HepG2 (cell line): ENCODE measurements around the gene GALNT9. TPM values are rescaled to one million over a fixed set of nuclear protein-coding genes. Genes with fewer than 3 reads are reported as not detected.

Experiments used
- ATAC-seq: fragments of 200-7000 bp; cut with Tn5 transposase; 3 replicates; pipeline ENCODE4 v1.9.1; 2020; ENCODE audit warnings: mild to moderate bottlenecking, moderate library complexity
- BruUV-seq: library from RNA; stranded (reverse); fragments of 400-500 nt; replicated peaks from 2 replicates; lab custom pipeline; 2021; lab: Mats Ljungman, UMichigan
- CTCF ChIA-PET: fragments of 300-600 bp; formaldehyde crosslinking; extraction: SDS; loops from one replicate; lab custom pipeline; 2021; ENCODE audit warnings: low total read pairs, inconsistent platforms, low intra/inter-chr PET ratio; lab: Yijun Ruan, JAX
- POLR2A ChIA-PET: fragments of 350-600 bp; sonication (Branson Sonifier 250); formaldehyde crosslinking; loops from one replicate; lab custom pipeline; 2020; ENCODE audit warnings: antibody characterized with exemption, inconsistent platforms; lab: Yijun Ruan, JAX
- DNase-seq: peaks from one replicate; pipeline ENCODE4 v3.0.0-alpha.2; 2015; ENCODE audit warnings: low spot score
- FAIRE-seq: peaks from 3 replicates; lab custom pipeline; 2011; peaks lifted over from hg19 to GRCh38; lab: Jason Lieb, UNC
- H2AFZ ChIP-seq: one replicate; pipeline ENCODE4 v1.6.1; 2011; ENCODE audit warnings: low read length, inconsistent platforms
- H3K27ac ChIP-seq: fragments of 300-600 bp; 3 replicates; pipeline ENCODE4 v1.8.0; 2011; ENCODE audit warnings: mixed run types, mild to moderate bottlenecking, mixed read lengths, low read length, inconsistent platforms; ENCODE audit not compliant: insufficient read depth; ENCODE audit errors: extremely low read length
- H3K27me3 ChIP-seq, 2 experiments: fragments of 200-600 bp in 1 of 2; 2 replicates in 1 of 2; 3 replicates in 1 of 2; pipeline versions ENCODE4 v1.6.0 to v1.8.0; 2011; ENCODE audit warnings: low read length in 2 of 2, mild to moderate bottlenecking in 2 of 2, moderate library complexity in 2 of 2, inconsistent platforms in 1 of 2; ENCODE audit not compliant: insufficient read depth in 2 of 2, control insufficient read depth in 1 of 2
- H3K36me3 ChIP-seq, 2 experiments: fragments of 200-600 bp in 1 of 2; replicated peaks in 1 of 2; 2 replicates in 1 of 2; 3 replicates in 1 of 2; pipeline versions ENCODE4 v1.5.1 to v1.8.0; 2011; ENCODE audit warnings: low read length in 2 of 2, inconsistent platforms in 1 of 2; ENCODE audit not compliant: insufficient read depth in 2 of 2, control insufficient read depth in 1 of 2
- H3K4me1 ChIP-seq: 2 replicates; pipeline ENCODE4 v1.5.1; 2012; ENCODE audit warnings: low read length, inconsistent platforms; ENCODE audit not compliant: insufficient read depth
- H3K4me2 ChIP-seq: 2 replicates; pipeline ENCODE4 v1.6.0; 2011; ENCODE audit warnings: low read depth, low read length, inconsistent platforms
- H3K4me3 ChIP-seq, 3 experiments: fragments of 200-600 bp in 1 of 3; sonication (generic), shearing (Covaris generic) in 1 of 3; replicated peaks in 1 of 3; 2 replicates each; pipeline ENCODE4 v1.5.1; 2011 to 2016; ENCODE audit warnings: low read length in 3 of 3, inconsistent platforms in 2 of 3, low read depth in 2 of 3, mild to moderate bottlenecking in 2 of 3, control low read depth in 1 of 3, mixed read lengths in 1 of 3; ENCODE audit not compliant: insufficient read depth in 1 of 3
- H3K79me2 ChIP-seq: one replicate; pipeline ENCODE4 v1.6.1; 2011; ENCODE audit warnings: low read length, inconsistent platforms; ENCODE audit not compliant: insufficient read depth
- H3K9ac ChIP-seq: 2 replicates; pipeline ENCODE4 v1.6.0; 2011; ENCODE audit warnings: mild to moderate bottlenecking, low read depth, low read length, inconsistent platforms; ENCODE audit not compliant: insufficient read depth
- H3K9me3 ChIP-seq: 2 replicates; pipeline ENCODE4 v1.5.1; 2012; ENCODE audit warnings: mild to moderate bottlenecking, low read length
- H4K20me1 ChIP-seq: 2 replicates; pipeline ENCODE4 v1.6.0; 2011; ENCODE audit warnings: inconsistent platforms, mild to moderate bottlenecking, low read length, moderate library complexity; ENCODE audit not compliant: insufficient read depth
- ARID2 ChIP-seq: sonication (generic); formaldehyde crosslinking; IDR thresholded peaks from 2 replicates; pipeline ENCODE4 v1.8.1; 2022; ENCODE audit warnings: mild to moderate bottlenecking, missing genetic modification reagents, borderline replicate concordance
- EED ChIP-seq: sonication (generic); formaldehyde crosslinking; IDR thresholded peaks from 2 replicates; pipeline ENCODE4 v1.5.0; 2020; ENCODE audit warnings: mild to moderate bottlenecking, missing genetic modification reagents
- HDAC1 ChIP-seq: sonication (generic); formaldehyde crosslinking; IDR thresholded peaks from 2 replicates; pipeline ENCODE4 v1.5.1; 2020; ENCODE audit warnings: mild to moderate bottlenecking, missing genetic modification reagents
- RNF2 ChIP-seq: fragments of 450-650 bp; conservative IDR thresholded peaks from 2 replicates; pipeline ENCODE4 v1.6.1; 2016; ENCODE audit warnings: low read depth
- SOX5 ChIP-seq: IDR thresholded peaks from 2 replicates; pipeline ENCODE4 v1.6.1; 2016; ENCODE audit warnings: borderline replicate concordance
- TRIM24 ChIP-seq: sonication (generic); formaldehyde crosslinking; IDR thresholded peaks from 2 replicates; pipeline ENCODE4 v1.8.0; 2022; ENCODE audit warnings: mild to moderate bottlenecking, missing genetic modification reagents
- ZBTB7A ChIP-seq: sonication (generic); formaldehyde crosslinking; IDR thresholded peaks from 2 replicates; pipeline ENCODE4 v1.8.0; 2022; ENCODE audit warnings: mild to moderate bottlenecking, missing genetic modification reagents
- ZFP37 ChIP-seq: sonication (generic); formaldehyde crosslinking; IDR thresholded peaks from 2 replicates; pipeline ENCODE4 v1.4.0; 2020; ENCODE audit warnings: missing genetic modification reagents, borderline replicate concordance
- ZNF382 ChIP-seq: sonication (generic); formaldehyde crosslinking; IDR thresholded peaks from 2 replicates; pipeline ENCODE4 v1.5.0; 2020; ENCODE audit warnings: missing genetic modification reagents, mild to moderate bottlenecking, borderline replicate concordance
- ZNF556 ChIP-seq: sonication (generic); formaldehyde crosslinking; IDR thresholded peaks from 2 replicates; pipeline ENCODE4 v1.4.0; 2020; ENCODE audit warnings: mild to moderate bottlenecking, missing genetic modification reagents, borderline replicate concordance
- ZNF598 ChIP-seq: sonication (generic); formaldehyde crosslinking; IDR thresholded peaks from 2 replicates; pipeline ENCODE4 v1.5.1; 2020; ENCODE audit warnings: mild to moderate bottlenecking, missing genetic modification reagents, borderline replicate concordance
- WGBS: methylation state at CpG from one replicate; pipeline ENCODE4 v1.1.6; 2017; ENCODE audit warnings: low lambda C conversion rate; 5-methylcytosine and 5-hydroxymethylcytosine counted together
- in situ Hi-C: cut with HindIII; loops from 2 replicates; pipeline ENCODE4 v1.10.0; 2017; ENCODE audit warnings: low pct_unique_long_range_greater_than_20kb; ENCODE audit not compliant: extremely low pct_ligation_motif_present
- intact Hi-C: fragments of 100-400 bp; cut with micrococcal nuclease; formaldehyde crosslinking; loops from one replicate; pipeline ENCODE4 v1.10.0; 2022; ENCODE audit not compliant: unreplicated experiment
- polyA plus RNA-seq, 8 experiments: library from polyadenylated mRNA; depleted of rRNA in 3 of 8; stranded (reverse) in 7 of 8; unstranded in 1 of 8; fragments of >200 nt; fragmentation: Illumina TruSeq in 4 of 8; extraction: Trizol in 4 of 8; gene quantifications; 2 replicates each; pipeline versions ENCODE4 v1.2.1 to v1.2.3, GENCODE V29; 2011 to 2016; ENCODE audit warnings: low read depth in 4 of 8, missing spikeins in 1 of 8, mixed read lengths in 1 of 8; ENCODE audit not compliant: insufficient read depth in 1 of 8
- total RNA-seq, 5 experiments: library from RNA; depleted of rRNA; stranded (reverse); fragments of >200 nt; fragmentation: Illumina TruSeq; extraction: Trizol; gene quantifications; 2 replicates each; pipeline ENCODE4 v1.2.3, GENCODE V29; 2016; ENCODE audit warnings: low read depth in 1 of 5
- TF ChIP-seq, protein P1 (sequence below): sonication (generic); formaldehyde crosslinking; IDR thresholded peaks from 2 replicates; pipeline ENCODE4 v1.8.1; 2023; ENCODE audit warnings: mild to moderate bottlenecking, inconsistent platforms, moderate library complexity, missing genetic modification reagents, borderline replicate concordance
- TF ChIP-seq, protein P2 (sequence below): sonication (generic); formaldehyde crosslinking; IDR thresholded peaks from 2 replicates; pipeline ENCODE4 v1.8.0; 2022; ENCODE audit warnings: mild to moderate bottlenecking, missing genetic modification reagents, moderate library complexity
- TF ChIP-seq, protein P3 (sequence below): sonication (generic); formaldehyde crosslinking; conservative IDR thresholded peaks from 2 replicates; pipeline ENCODE4 v1.8.0; 2022; ENCODE audit warnings: mild to moderate bottlenecking, moderate library complexity, missing genetic modification reagents

Gene GALNT9
- total and polyA plus RNA-seq, 2 of the 13 experiments (the other 11 are each of a cell fraction or from before 2014, with no cell fraction given) = 0.04 TPM; not detected in 1

DNA sequence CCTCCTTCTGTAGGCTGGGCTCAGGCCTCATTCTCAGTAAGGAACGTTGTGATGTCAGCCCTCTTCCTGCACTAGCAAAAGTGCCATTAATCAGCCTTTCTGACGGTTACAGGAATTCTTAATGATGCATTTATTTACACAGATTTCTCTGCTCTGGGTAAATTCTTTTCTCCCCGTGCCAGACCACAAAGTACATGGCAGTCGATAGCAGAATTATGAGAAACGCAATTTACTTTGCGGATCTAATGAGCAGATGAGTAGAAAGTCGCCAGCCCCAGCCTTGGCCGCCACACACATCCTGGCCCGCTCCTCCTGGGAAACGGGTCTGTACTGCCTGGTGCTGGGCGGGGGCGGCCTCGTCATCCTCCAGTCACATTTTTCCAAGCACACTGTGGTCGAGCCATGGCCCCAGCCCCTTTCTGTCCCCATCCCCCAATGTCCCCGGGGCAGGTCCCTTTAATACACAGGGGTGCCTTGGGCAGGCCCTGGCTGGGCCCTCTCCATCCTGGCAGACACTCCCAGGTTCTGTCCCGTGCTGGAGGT, 159.2 kb downstream of the GALNT9 start:
- Histone ChIP-seq H3K9me3 (no peaks in the 10 kb centered on the region), H2AFZ (no peak overlapping the region), H3K4me3 (no peak overlapping the region), H3K4me1 (no peaks in the 10 kb centered on the region), H3K9ac (no peak overlapping the region), H3K36me3 (no peaks in the 10 kb centered on the region), H4K20me1 (peaks cover 4% of the 10 kb centered on the region; the same call in 1 of the 2 replicates), H3K27me3 (peaks cover 17 to 64% of the 10 kb centered on the region in 2 experiments; a peak in 4 of 5 replicates), H3K4me2 (no peak overlapping the region), H3K27ac (no peak overlapping the region), H3K79me2 (no peaks in the 10 kb centered on the region)
- no peak for FAIRE-seq
- CTCF ChIA-PET = no interaction called here
- in situ Hi-C loops (no loop called here), intact Hi-C loops (no loop called here)
- 13% methylated on average over 16 of the region's 16 CpGs for WGBS
- POLR2A ChIA-PET = no interaction called here
- no peak for TF ChIP-seq SOX5 (CRISPR knock-in tag)
- no peak for TF ChIP-seq RNF2
- TF ChIP-seq ZNF382 (CRISPR knock-in tag) = no peak
- no peak for TF ChIP-seq ZFP37 (CRISPR knock-in tag)
- TF ChIP-seq, protein P1, sequence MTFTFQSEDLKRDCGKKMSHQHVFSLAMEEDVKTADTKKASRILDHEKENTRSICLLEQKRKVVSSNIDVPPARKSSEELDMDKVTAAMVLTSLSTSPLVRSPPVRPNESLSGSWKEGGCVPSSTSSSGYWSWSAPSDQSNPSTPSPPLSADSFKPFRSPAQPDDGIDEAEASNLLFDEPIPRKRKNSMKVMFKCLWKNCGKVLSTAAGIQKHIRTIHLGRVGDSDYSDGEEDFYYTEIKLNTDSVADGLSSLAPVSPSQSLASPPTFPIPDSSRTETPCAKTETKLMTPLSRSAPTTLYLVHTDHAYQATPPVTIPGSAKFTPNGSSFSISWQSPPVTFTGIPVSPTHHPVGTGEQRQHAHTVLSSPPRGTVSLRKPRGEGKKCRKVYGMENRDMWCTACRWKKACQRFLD (CRISPR knock-in tag) = no peak
- no peak for TF ChIP-seq ZNF598 (CRISPR knock-in tag)
- TF ChIP-seq ARID2 (CRISPR knock-in tag) = no peak
- TF ChIP-seq ZNF556 (CRISPR knock-in tag) = no peak
- no peak for TF ChIP-seq EED (CRISPR knock-in tag)
- TF ChIP-seq ZBTB7A (CRISPR knock-in tag) = no peak
- no peak for TF ChIP-seq HDAC1 (CRISPR knock-in tag)
- TF ChIP-seq, protein P2, sequence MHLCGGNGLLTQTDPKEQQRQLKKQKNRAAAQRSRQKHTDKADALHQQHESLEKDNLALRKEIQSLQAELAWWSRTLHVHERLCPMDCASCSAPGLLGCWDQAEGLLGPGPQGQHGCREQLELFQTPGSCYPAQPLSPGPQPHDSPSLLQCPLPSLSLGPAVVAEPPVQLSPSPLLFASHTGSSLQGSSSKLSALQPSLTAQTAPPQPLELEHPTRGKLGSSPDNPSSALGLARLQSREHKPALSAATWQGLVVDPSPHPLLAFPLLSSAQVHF = no peak
- TF ChIP-seq, protein P3, sequence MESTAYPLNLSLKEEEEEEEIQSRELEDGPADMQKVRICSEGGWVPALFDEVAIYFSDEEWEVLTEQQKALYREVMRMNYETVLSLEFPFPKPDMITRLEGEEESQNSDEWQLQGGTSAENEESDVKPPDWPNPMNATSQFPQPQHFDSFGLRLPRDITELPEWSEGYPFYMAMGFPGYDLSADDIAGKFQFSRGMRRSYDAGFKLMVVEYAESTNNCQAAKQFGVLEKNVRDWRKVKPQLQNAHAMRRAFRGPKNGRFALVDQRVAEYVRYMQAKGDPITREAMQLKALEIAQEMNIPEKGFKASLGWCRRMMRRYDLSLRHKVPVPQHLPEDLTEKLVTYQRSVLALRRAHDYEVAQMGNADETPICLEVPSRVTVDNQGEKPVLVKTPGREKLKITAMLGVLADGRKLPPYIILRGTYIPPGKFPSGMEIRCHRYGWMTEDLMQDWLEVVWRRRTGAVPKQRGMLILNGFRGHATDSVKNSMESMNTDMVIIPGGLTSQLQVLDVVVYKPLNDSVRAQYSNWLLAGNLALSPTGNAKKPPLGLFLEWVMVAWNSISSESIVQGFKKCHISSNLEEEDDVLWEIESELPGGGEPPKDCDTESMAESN = no peak
- TF ChIP-seq TRIM24 = no peak
- no peak for ATAC-seq
- DNase-seq = no peak
- BruUV-seq = no TSS peak
